GM12864 (cell line): ENCODE data around the gene B4GALT5.

ENCODE experiments used
- DNase-seq: peaks from one replicate; pipeline ENCODE4 v3.0.0-alpha.2; 2011; ENCODE audit warnings: low read depth
- H3K4me3 ChIP-seq: 2 replicates; pipeline ENCODE4 v1.5.1; 2011; ENCODE audit warnings: mild to moderate bottlenecking, low read depth, low read length, control low read depth
- CTCF ChIP-seq: IDR thresholded peaks from 2 replicates; pipeline ENCODE4 v1.5.1; 2011; ENCODE audit warnings: low read depth, mild to moderate bottlenecking, moderate library complexity, low read length, control low read depth, inconsistent platforms; ENCODE audit errors: missing control alignments

B4GALT5 gene

DNA sequence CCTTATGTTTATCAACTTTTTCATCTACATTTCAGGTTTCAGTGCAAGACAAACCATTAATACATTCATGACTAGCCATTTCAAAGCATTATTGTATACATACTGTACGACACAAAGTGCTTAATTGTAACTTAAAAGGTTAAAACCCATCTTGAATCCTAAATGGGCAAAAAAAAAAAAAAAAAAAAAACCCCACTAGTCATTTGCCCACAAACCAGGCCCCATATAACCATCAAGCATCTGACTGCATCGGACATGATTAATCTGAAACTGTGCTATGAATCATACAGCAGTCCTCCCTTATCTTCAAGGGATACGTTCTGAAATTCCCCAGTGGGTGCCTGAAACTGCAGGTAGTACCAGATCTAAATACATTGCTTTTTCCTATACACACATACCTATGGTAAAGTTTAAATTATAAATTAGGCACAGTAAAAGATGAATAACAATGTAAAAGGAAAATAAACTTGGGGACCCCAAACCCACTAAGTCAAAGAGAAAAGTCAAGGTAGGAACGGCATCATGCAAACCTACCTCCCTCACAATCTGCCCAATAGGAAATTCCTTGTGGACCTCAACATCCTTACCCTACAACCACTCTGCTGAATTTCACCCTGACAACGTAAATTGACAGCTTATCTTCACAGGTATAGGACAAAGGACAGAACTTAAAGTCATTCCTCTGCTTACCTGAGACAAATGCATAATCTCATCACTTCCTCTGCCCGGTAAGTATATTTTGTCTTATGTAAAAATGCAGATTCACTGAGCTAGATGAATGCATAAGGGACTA lies 14.3 kb downstream of the B4GALT5 start:
- peak; percentile 53 for DNase-seq
- no peak overlapping the region; the same call in 1 of the 2 replicates for H3K4me3 ChIP-seq
- no peak for TF ChIP-seq CTCF

- H3K4me3 ChIP-seq = no peak overlapping the region
- no peak for TF ChIP-seq CTCF
- DNase-seq = no peak
These were observed 15.2 kb downstream of the B4GALT5 start for GRCh38 chr20:49698477-49698876.

GRCh38 chr20:49697071-49697470 lies 16.6 kb downstream of the B4GALT5 start:
- no peak for DNase-seq
- TF ChIP-seq CTCF = no peak
- no peak overlapping the region for H3K4me3 ChIP-seq

GRCh38 chr20:49696594-49696993 lies 17.1 kb downstream of the B4GALT5 start:
- H3K4me3 ChIP-seq = no peak overlapping the region
- no peak for DNase-seq
- no peak for TF ChIP-seq CTCF

DNA sequence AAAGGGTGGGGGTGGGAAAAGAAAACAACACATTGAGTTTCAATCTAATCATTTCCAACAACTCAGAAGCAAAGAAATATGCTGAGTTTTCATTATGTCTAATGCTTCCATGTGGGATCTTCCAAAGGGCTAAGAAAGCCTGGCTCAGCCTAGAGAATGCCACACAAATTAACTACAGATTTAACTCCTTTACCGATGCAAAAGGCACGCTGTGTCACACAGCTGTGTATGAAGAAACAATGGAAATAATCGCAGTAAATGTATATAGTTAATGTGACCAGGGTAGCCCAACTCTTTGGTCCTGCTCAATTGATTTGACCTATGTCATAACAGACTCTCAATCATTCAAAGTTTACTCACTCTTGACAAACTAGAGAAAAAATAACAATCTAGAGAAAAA lies 17.8 kb downstream of the B4GALT5 start:
- DNase-seq = no peak
- TF ChIP-seq CTCF = no peak
- H3K4me3 ChIP-seq = no peak overlapping the region

GRCh38 chr20:49694450-49695071 lies 19.1 kb downstream of the B4GALT5 start:
- no peak overlapping the region for H3K4me3 ChIP-seq
- no peak for TF ChIP-seq CTCF
- no peak for DNase-seq
